Fibroblast of lung (primary cell): Measurements from ENCODE around the gene NUDCD3. TPM values are rescaled to one million over a fixed set of nuclear protein-coding genes. Genes with fewer than 3 reads are reported as not detected.

Source experiments
- DNase-seq, 2 donors: peaks; one replicate each; pipeline versions ENCODE4 v3.0.0 to v3.0.0-alpha.2; 2010; ENCODE audit warnings: low read depth in 2 of 2
- H2AFZ ChIP-seq: 2 replicates; pipeline ENCODE4 v1.5.1; 2012; ENCODE audit warnings: low read length, control low read depth, inconsistent platforms
- H3K27ac ChIP-seq: 2 replicates; pipeline ENCODE4 v1.5.1; 2011; ENCODE audit warnings: low read length, control low read depth; ENCODE audit not compliant: insufficient read depth
- H3K27me3 ChIP-seq: 2 replicates; pipeline ENCODE4 v1.5.1; 2011; ENCODE audit warnings: mild to moderate bottlenecking, low read length; ENCODE audit not compliant: control insufficient read depth, insufficient read depth
- H3K36me3 ChIP-seq: 2 replicates; pipeline ENCODE4 v1.5.1; 2011; ENCODE audit warnings: low read length; ENCODE audit not compliant: control insufficient read depth, insufficient read depth
- H3K4me1 ChIP-seq: 2 replicates; pipeline ENCODE4 v1.5.1; 2011; ENCODE audit warnings: low read length; ENCODE audit not compliant: control insufficient read depth, insufficient read depth; ENCODE audit errors: extremely low read depth
- H3K4me2 ChIP-seq: 2 replicates; pipeline ENCODE4 v1.5.1; 2011; ENCODE audit warnings: low read length, control low read depth; ENCODE audit not compliant: insufficient read depth; ENCODE audit errors: extremely low read depth
- H3K4me3 ChIP-seq, 4 experiments: fragments of 200-600 bp in 1 of 4; sonication (generic) in 1 of 4; replicated peaks in 1 of 4; 2 replicates each; pipeline ENCODE4 v1.5.1; 2011 to 2016; ENCODE audit warnings: low read length in 4 of 4, low read depth in 3 of 4, mild to moderate bottlenecking in 3 of 4, control low read depth in 2 of 4, inconsistent platforms in 1 of 4, mixed read lengths in 1 of 4; ENCODE audit not compliant: insufficient read depth in 1 of 4; ENCODE audit errors: control extremely low read depth in 1 of 4
- H3K79me2 ChIP-seq: 2 replicates; pipeline ENCODE4 v1.5.1; 2012; ENCODE audit warnings: mild to moderate bottlenecking, low read length, inconsistent platforms; ENCODE audit not compliant: control insufficient read depth, insufficient read depth
- H3K9ac ChIP-seq: 2 replicates; pipeline ENCODE4 v1.5.1; 2011; ENCODE audit warnings: mild to moderate bottlenecking, low read length, control low read depth; ENCODE audit not compliant: insufficient read depth
- H3K9me3 ChIP-seq: 2 replicates; pipeline ENCODE4 v1.5.1; 2012; ENCODE audit warnings: low read depth, low read length; ENCODE audit not compliant: control insufficient read depth, insufficient read depth
- H4K20me1 ChIP-seq: 2 replicates; pipeline ENCODE4 v1.5.1; 2011; ENCODE audit warnings: low read length; ENCODE audit not compliant: control insufficient read depth, insufficient read depth; ENCODE audit errors: extremely low read depth
- EZH2 ChIP-seq: IDR thresholded peaks from 2 replicates; pipeline ENCODE4 v1.5.1; 2012; ENCODE audit warnings: low read length, control low read depth, mild to moderate bottlenecking; ENCODE audit errors: missing control alignments
- polyA plus RNA-seq, 2 donors: library from polyadenylated mRNA; depleted of rRNA in 1 of 2; stranded (reverse) in 1 of 2; unstranded in 1 of 2; fragments of >200 nt; gene quantifications; 2 replicates each; pipeline ENCODE4 v1.2.1, GENCODE V29; 2011 to 2012; ENCODE audit warnings: missing spikeins in 1 of 2
- total RNA-seq: library from RNA; depleted of rRNA; stranded (reverse); fragments of >200 nt; gene quantifications from 2 replicates; pipeline ENCODE4 v1.2.1, GENCODE V29; 2014
- TF ChIP-seq, protein P1 (sequence below), 2 donors: IDR thresholded peaks in 1 of 2; conservative IDR thresholded peaks in 1 of 2; 1 replicate in 1 of 2; 2 replicates in 1 of 2; pipeline ENCODE4 v1.5.1; 2011 to 2012; ENCODE audit warnings: low read length in 2 of 2, control low read depth in 1 of 2, inconsistent platforms in 1 of 2, low read depth in 1 of 2, mild to moderate bottlenecking in 1 of 2

The NUDCD3 gene
- total and polyA plus RNA-seq, 2 donors (not counting 1 experiment from before 2014, with no cell fraction given), result 51.9 to 68.7 TPM

DNA sequence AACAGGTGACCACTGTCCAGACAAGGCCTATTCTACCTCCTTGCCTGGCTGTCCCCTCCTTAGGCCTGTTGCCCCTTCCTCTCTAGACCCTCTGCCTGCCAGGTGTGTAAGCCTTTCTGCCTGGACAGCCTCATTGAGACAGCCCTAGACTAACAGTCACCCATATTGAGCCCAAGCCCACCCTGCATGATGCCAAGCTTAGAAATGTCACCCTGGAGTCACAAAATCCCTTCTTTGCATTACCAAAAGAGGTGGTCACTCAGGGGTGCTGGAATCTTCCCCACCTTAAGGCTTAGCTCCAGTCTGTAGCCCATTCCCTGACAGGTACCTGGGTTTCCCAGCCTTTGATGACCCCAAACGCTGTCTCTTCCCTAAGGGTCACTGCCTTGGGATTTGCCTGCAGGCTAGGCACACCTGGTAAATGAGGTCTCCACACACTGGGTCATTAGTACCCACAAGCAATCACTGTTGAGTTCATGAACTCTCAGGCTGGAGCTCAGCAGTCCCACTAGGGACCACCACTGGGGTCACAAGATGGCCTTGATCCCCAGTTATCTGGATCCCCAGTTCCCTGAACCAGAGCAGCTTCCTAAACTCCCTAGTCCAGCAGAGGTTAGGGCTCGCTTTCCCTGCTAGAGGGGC is 110.1 kb downstream of the NUDCD3 start:
- Histone ChIP-seq H3K79me2 (no peaks in the 10 kb centered on the region), H4K20me1 (no peaks in the 10 kb centered on the region), H3K4me2 (no peak overlapping the region), H3K36me3 (peaks cover 5% of the 10 kb centered on the region), H3K27me3 (no peaks in the 10 kb centered on the region), H2AFZ (no peak overlapping the region), H3K4me1 (peaks cover 50% of the 10 kb centered on the region), H3K4me3 (no peak overlapping the region), H3K9me3 (no peaks in the 10 kb centered on the region), H3K27ac (peak overlapping the region; percentile 30), H3K9ac (no peak overlapping the region)
- TF ChIP-seq EZH2, result no peak
- TF ChIP-seq, protein P1, sequence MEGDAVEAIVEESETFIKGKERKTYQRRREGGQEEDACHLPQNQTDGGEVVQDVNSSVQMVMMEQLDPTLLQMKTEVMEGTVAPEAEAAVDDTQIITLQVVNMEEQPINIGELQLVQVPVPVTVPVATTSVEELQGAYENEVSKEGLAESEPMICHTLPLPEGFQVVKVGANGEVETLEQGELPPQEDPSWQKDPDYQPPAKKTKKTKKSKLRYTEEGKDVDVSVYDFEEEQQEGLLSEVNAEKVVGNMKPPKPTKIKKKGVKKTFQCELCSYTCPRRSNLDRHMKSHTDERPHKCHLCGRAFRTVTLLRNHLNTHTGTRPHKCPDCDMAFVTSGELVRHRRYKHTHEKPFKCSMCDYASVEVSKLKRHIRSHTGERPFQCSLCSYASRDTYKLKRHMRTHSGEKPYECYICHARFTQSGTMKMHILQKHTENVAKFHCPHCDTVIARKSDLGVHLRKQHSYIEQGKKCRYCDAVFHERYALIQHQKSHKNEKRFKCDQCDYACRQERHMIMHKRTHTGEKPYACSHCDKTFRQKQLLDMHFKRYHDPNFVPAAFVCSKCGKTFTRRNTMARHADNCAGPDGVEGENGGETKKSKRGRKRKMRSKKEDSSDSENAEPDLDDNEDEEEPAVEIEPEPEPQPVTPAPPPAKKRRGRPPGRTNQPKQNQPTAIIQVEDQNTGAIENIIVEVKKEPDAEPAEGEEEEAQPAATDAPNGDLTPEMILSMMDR (conservative IDR thresholded peaks at IDR 0.05 in 1 of 2, IDR thresholded peaks at IDR 0.05 in 1 of 2; ENCODE audit: low read depth in 1 of 2, low read length in 2 of 2), result no peak
- DNase-seq, result no peak

DNA sequence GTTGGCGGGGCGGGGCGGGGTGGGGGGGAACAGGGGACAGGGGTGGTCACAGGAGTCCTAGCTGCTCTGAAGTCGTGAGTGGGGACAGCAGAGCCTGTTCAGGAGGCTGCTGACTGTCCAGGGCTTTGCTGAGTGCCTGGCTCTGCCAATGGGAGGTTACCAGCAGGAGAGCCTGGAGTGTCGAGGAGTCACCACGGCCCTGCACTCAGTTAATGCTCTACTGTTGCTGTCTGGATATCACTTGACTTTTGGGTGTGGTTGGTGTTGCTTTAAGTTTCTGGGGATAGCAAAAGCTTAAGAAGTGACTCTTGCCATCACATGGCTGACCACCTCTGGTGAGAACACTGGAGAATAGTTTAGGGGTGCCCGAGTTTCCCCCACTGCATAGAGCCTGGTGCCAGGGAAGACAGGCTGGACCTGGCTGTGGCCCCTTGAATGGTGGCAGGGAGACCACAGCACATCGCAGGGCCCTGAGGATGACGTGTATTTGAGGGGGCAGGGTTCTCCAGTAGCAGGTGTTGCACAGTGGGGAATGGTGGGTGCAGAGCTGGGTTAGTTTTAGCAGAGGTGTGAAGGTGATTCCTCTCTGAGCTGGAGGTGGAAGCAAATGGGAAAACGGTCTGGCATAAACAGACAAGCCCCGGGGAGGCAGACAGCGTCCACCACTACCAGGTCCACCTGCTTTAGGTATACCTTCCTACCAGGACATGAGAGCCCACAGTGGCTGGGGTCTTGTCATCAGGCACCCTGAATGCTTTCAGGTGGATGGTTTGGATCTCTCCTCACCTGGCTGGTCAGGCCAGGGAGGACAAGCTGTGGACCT is 110.9 kb downstream of the NUDCD3 start:
- H3K9me3 ChIP-seq, result no peaks in the 10 kb centered on the region
- no peak overlapping the region for H3K9ac ChIP-seq
- peaks cover 50% of the 10 kb centered on the region for H3K4me1 ChIP-seq
- no peak for TF ChIP-seq EZH2
- TF ChIP-seq, protein P1 (conservative IDR thresholded peaks at IDR 0.05 in 1 of 2, IDR thresholded peaks at IDR 0.05 in 1 of 2; ENCODE audit: low read depth in 1 of 2, low read length in 2 of 2), result no peak
- no peaks in the 10 kb centered on the region for H3K79me2 ChIP-seq
- H3K27me3 ChIP-seq, result no peaks in the 10 kb centered on the region
- H3K4me2 ChIP-seq, result no peak overlapping the region
- no peak overlapping the region for H3K4me3 ChIP-seq
- peak in 1 of 2 donors; percentile 21 for DNase-seq
- H3K36me3 ChIP-seq, result peaks cover 1% of the 10 kb centered on the region
- peak overlapping the region; percentile 30 for H3K27ac ChIP-seq
- no peak overlapping the region for H2AFZ ChIP-seq
- no peaks in the 10 kb centered on the region for H4K20me1 ChIP-seq

DNA sequence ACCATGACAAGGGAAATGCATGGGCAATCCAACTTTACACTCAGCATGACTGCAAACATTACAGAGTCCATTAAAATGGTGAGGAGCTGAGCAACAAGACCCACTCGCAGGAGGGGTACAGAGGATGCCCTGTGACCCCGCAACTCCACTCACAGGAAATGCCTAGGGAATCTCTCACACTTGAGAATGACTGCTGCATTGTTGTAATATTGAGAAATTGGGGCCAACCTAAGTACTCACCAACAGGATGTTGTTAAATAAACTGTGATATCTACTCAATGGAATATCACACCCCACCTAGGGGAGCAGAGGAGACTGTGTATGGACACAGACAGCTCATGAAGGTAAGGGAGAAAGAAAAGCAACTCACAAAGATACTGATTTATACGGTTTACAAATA is 111.7 kb downstream of the NUDCD3 start:
- TF ChIP-seq, protein P1 (conservative IDR thresholded peaks at IDR 0.05 in 1 of 2, IDR thresholded peaks at IDR 0.05 in 1 of 2; ENCODE audit: low read depth in 1 of 2, low read length in 2 of 2), result no peak
- TF ChIP-seq EZH2, result no peak
- no peak overlapping the region for H3K9ac ChIP-seq
- no peaks in the 10 kb centered on the region for H3K9me3 ChIP-seq
- H3K4me2 ChIP-seq, result no peak overlapping the region
- H4K20me1 ChIP-seq, result no peaks in the 10 kb centered on the region
- no peak overlapping the region for H2AFZ ChIP-seq
- no peak overlapping the region for H3K4me3 ChIP-seq
- peak; percentile 64 to 90 for DNase-seq
- H3K36me3 ChIP-seq, result no peaks in the 10 kb centered on the region
- peaks cover 47% of the 10 kb centered on the region for H3K4me1 ChIP-seq
- no peaks in the 10 kb centered on the region for H3K27me3 ChIP-seq
- H3K79me2 ChIP-seq, result no peaks in the 10 kb centered on the region
- H3K27ac ChIP-seq, result peak overlapping the region; percentile 61
